GM04503 (cell line): ENCODE data around the gene SFXN5.
"Not testable (repeated sequence)": the region's sequence is repeated elsewhere in the genome, so short reads cannot be mapped to it uniquely, and the experiment has no call there.

Experiments
- DNase-seq: peaks from one replicate; pipeline ENCODE4 v3.0.0-alpha.2; 2012; ENCODE audit warnings: low read depth

SFXN5 gene

DNA sequence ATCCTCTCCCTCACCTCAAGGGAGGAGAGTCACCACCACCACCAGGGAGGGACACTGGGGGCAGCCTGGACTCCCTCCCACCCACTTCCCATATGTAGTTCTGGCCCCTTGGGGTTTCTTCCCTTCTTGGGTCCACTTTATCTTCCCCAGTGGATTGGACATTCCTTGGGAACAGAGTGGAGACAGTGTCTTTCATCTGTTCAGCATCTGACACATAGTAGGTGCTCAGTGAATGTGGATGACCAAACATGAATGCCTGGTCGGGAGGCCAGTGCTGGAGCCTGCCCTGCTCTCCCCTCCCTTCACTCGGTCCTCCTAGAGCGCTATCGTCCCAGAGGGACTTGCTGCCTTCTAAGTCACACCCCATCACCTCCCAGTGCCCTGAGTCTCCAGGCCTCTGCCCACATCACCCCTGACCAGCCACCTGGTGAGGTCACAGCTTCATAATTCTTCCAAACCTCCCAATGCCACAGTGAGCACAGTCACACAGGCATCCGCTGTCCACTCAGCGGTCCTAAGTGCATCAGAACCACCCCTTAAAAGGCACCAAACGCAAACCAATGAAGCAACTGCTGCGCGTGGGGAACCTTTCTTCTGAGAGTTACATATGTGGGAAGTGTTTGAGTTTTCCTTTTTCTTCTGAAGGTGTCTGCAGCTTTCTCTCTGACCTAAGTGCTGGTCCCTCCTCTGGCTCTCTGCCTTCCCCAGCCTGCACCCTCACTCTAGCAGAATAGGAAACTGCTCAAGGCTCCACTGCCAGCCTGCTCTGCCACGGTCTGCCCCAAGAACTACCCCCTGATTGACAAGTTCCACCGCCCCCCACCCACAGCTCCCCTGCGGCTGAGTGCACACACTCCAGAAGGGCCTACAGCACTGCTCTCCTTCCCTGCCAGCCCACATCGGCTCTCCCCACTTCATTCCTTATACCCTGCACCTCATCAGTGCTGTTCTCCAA, 7.2 kb upstream of the SFXN5 start:
- no peak for DNase-seq

DNA sequence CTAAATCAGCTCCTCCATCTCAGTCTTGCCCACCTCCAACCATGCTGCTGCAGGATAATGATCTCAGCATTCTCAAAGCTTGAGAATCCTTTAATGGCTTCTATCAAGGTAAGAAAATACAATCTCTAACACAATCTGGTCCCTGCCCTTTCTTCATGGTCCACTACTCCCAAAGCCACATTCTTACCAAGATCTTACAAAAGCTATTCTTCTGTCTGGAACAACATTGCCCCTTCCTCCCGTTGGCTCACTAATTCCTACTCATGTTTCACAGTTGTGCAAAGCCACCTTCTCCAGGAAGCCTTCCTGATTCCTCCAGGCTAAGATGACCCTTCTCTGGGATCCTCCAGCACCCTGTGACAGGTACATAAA, 5.9 kb upstream of the SFXN5 start:
- DNase-seq = no peak

DNA sequence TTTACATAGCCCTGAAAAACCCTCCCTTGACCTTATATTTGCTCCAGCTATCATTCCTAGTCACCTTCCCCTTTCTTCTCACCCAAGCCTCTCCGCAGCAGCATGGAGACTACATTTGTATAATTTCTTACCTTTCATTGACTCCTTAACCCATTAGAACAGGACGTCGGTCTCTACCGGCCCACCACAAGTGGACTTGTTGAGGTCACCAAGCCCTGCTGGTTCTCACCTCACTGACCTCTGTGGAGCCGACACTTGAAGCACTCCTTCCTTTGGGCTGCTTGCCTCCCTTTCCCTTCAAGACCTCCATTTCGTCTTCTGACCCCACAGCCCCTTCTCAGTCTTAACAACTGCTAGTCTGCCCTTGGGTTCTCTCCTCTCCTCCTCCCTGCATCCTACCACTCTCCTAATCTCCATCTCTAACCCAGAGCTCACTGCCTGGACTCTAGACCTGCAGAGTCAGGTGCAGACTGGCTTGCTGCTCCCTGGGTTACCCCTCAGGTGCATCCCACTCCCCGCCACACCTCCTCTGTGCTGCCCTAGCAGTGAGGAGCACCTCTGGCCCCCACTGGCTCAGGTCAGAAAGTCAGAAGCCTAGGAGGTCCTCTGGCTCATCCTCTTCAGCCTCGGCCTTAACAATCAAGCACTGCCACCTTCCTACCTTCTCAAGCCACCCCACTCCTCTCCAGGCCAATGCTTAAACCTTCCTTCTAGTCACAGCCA, 5.3 kb upstream of the SFXN5 start:
- no peak for DNase-seq

DNA sequence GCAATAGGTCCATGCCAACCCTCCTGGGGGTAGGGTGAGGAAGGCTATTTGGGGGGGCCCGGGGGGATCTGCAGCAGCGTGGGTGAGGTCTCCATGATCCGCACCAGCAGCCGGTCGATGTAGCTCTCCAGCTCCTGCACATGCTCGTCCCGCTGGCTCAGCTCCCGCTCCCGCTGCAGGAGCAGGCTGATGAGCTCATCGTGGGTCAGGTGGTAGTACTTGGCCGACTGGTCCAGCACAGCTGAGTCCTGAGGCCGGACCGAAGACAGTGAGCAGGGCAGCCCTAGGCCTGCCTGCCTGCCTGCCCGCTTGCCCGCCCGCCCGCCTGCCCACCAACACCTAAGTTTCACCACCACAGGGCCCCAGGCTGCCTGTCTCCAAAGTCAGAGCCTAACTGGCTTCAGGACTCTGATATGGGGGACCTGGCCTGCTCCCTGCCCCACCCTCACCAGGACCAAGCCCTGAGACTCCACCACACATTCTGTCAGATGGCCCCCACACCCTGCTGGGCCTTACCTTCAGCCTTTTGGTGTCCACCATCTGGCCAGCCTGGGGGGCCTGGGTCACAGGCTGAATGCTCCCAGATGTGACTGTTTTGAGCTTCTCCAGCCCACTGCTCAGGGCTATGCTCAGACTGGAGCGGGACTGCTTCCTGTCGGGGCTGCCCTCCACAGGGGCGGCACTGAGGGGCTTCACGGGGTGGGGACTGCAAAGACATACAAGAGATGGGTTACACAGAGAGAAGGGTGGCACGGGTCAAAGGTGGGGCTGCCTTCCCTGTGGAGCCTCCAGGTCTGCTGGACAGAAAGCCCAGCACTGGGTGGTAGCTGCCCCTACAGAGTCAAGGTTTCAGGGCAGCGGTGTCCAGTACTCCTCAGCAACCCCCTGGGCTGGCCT, 4.2 kb upstream of the SFXN5 start:
- no peak for DNase-seq

DNA sequence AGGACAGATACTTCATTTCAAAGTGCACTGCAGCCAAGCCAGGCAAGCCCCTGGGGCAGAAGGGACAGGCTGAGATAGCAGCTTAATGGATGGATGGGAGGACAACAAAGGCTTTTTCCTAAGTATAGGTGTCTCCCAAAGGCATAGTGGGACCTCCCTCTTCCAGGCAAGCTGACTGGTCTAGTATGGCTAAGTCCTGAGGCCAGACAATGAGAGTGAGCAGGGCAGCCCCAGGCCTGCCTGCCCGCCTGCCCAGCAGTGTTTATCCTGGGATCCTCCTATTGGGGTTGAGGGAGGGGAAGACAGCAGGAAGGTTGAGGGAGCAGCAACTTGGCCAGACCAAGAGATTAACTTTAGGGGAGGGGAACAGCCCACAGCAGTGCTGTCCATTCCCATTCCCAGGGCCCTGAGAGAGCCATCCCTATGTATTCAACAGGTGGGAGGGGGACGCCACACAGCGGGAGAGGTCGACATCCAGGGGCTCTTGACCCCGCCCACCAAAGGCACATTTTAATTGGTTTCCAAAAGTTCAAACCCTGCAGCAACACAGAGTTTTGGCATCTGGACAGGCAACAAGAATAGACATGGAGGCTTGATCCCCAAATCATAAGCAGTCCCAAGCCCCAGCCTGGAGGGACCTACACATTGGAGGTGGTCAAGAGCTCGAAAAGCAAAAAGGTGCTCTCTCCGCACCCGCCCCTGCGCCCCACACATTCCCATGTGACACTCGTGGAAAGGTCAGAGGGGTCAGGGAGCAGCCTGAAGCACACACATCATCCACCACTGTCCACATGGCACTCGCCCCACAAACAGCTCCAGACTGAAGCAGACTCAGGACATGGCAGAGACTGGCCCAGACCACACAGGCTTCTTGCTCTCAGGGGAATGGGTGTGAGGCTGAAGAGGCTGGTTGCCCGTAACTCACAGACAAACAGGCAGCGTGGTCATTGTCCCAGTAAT, 2.9 kb upstream of the SFXN5 start:
- DNase-seq = no peak

DNA sequence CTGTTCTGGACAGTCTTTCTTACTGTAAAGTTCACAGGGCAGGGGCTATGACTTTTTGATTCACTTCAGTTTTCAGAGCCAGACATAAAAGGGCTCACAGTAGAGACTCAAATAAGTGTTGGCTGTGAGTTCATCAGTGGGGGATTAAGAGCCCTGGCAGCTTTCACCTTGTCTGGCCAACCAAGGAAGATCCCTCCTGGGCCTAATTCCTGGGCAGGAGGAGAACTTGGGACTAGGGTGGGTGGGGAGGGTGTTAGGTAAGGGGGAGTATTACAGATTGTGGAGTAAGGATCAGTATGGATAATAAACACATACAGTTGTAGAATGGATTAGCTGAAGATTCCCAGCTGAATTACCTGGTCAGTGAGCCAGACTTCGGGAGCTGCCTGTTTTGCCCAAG, 904 bp upstream of the SFXN5 start:
- DNase-seq = no peak

DNA sequence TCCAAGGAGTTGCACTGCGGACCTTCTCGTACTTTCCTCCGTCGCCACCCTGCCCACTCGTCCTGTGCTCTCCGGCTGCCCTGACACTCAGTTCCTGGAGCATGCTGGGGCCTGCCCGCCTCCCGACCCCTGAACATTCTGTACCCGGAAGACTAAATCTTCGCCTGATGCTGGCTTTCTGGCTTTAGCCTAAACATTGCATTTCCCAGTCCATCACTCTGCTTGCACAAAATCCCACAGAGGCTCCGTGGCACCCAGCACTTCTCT, 550 bp upstream of the SFXN5 start:
- DNase-seq = no peak

DNA sequence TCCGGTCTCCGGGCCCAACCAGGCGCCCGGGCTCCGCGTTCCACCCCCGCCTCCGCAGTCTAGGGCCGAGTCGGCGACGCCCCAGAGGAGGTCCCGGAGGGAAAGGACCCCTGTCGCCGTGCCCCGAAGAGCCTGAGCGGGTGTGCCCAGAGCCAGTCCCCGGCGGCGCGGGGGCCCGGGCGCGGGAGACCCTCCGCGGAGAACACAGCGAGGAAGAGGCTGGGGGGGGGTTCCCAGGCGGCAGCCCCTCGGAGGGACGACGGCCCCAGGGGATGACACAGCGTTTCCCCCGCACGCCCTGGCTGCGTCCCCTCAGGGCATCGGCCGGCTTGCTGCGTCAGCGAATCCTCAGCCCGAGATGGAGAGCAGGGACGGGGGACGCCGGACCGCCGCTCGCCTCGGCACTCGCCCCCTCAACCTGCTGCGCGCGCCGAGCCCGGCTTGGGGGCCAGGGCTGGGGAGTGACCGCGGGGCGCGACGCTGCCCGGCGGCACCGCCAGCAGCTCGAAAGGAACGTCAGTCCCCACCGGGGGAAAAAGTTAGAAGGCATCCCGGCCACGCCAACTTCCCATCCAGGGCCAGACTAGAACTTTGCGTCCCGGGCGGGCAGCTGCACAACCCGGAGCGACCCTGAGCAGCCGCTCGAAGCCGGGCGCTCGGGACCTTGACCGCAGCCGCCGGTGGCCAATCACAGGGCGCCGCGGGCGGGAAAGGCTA, 711 bp downstream of the SFXN5 start:
- no peak for DNase-seq

DNA sequence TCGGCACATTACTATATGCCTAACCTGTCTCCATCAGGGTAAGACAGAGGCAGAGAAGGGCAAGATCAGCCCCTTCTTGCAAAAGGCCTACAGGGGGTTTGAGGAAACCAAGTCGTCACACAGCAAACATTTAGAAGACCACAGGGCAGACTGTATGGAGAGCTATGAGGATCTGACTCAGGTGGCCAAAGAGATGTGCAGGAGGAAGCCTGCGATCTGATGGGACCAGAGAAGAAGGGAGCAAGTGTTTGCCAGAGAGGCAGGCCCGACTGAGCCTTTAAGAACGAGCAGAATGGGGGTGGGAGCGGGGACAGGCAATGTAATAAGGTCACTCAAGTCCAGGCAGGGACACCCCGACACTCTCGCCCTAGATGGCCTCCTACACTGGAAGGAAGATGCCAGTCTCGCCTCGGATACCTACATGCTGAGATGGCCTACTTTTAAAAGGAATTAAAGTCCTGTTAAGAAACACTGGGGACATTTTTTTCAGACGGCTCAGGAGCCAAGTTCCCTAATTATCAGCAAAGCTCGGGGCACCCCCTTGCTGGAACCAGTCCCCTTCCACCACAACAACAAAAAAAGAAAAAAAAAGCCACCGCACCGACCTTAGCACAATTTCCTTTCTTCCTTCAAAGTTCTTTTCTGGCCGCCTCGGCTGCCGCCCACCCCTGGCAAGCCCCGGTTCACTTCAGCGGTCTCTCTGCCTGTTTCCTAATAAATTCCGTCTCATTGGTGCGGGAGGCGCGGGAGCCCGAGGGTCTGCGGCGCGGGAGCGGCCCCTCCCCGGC, 1.5 kb downstream of the SFXN5 start:
- DNase-seq = no peak

DNA sequence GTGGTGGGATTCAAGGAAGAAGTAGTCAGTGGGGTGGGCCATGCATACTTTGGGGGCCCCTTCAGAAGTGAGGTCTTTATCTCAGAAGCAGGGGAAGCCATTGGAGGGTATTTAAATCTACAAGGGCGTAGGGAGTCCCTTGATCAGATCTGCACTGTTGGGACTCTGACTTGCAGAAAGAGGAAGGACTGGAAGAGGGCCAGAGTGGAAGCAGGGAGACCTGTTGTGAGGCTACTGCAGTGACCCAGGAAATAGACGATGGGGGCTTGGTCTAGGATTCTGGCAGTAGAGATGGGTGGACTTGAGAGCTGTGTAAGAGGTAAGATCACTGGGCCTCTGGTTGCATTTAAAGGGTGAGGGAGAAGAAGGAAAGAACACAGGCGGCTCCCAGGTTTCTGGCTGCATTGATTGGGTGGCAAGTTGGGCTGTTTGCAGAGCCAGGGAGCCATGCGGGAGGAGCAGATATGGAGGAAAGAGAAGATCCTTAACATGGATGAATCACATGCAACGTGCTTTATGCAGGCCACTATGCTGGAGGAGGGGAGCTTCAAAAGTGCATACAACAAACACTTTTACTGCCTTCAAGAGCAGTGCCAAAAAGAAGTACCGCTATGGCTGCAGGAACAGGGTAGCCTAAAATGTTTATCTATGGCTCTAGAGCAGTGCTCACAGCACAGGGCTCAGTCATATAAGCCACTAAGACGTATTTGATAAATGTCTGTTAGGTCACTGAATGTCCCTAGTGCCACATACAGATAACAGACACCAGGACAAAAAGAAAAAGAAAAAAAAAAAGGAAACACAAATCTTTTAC, 2.3 kb downstream of the SFXN5 start:
- DNase-seq = no peak

DNA sequence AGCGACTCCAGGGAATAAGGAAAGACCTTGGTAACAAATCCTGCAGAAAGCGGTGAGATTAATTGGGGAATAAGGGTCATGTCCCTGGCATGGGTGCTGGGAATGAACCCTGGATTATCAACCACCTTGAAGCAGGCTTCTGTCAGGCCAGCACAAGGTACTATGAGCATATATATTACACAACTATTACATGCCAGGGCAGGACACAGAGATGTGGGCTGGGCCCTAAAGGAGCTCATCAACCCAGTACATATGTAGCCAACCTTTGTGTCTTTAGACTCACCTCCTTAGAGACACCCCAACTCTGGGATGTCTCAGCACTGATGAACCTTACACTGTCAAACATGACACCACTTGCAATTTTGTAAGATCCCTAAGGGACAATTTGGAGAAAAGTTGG, 3.4 kb downstream of the SFXN5 start:
- no peak for DNase-seq

DNA sequence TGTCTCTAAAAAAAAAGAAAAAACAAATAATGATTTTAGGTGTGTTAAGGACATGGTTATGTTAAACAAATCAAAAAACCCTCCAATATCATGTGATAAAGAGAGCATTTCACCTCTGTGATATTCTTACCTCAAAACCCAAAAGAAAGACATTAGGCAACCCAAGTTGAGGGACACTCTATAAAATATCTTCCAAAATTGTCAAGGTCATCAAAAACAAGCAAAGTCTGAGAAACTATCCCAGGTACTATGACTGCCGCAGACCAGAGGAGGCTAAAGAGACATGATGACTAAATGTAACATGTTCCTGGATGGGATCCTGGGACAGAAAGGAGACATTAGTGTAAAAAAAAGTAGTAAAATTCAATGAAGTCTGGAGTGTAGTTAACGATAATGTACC, 4.5 kb downstream of the SFXN5 start:
- no peak for DNase-seq

DNA sequence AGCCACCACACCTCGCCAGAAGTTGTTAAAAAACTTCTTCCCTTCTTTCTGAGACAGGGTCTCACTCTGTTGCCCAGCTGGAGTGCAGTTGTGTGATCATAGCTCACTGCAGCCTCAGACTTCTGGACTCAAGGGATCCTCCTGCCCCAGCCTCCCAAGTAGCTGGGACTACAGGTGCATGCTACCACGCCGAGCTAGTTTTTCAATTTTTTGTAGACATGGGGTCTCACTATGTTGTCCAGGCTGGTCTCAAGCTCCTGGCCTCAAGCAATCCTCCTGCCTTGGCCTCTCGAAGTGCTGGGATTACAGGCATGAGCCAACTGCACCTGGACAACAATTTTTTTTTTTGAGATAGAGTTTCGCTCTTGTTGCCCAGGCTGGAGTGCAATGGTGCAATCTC, 6.4 kb downstream of the SFXN5 start:
- not testable (repeated sequence) for DNase-seq

DNA sequence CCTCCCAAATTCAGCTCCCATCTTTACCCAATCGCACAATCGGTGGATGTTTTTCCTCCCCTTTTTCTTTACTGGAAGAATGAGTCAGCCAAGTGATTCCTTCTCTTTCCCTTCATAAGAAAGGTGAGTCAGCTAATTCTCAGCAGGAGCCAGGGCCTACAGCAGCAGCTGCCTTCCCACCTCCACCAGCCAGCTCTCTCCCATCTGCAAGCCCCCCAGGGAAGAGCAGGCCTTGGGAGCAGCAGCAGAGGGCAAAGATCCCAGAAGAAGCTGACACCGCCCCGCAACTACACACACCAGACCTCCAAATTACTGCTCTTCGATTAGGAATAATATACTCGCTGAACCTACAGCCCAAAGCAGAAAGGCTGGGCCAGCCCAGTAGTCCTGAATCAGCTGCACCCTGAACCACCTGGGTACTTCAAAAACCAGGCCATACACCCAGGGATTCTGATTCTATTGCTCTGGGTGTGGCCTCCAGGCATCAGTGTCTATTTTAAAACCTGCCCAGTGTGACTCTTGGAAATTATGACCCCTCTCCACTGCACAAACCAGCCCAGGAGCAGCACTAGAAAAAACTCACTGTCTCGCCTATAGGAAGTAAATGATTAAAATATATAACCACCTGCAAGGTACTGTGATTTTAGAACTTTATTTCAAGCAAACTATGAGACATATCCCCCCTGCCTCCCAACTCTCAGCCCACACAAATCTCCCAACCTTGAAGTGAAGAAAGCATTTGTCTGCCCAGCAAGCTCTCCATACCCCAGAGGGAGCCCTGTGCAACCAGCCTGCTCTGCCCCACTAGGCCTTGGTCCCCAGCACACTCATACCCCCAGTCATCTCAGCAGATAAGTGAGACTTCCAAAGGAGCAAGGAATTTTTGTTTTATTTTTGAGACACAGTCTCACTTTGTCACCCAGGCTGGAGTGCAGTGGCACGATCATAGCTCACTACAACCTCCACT, 7.3 kb downstream of the SFXN5 start:
- peak; percentile 51 for DNase-seq

DNA sequence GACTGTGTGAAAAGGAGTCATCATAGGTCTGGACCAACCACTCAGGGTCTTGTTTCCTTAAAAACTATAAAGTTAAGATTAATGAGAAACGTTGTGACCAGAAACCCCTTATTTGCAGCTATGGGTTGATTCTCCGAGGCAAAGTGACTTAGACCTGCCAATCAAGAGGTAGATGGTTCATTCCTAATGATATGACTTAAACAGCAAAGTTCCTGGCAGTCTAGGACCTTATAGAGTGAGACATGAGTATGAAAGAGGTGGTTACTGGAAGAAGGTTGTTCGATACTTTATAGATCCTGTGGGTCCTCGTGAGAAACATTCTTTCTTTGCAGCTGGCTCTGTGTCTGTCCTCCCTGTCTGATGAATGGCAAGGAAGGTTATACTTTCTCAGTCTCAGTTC, 8.0 kb downstream of the SFXN5 start:
- DNase-seq = no peak

DNA sequence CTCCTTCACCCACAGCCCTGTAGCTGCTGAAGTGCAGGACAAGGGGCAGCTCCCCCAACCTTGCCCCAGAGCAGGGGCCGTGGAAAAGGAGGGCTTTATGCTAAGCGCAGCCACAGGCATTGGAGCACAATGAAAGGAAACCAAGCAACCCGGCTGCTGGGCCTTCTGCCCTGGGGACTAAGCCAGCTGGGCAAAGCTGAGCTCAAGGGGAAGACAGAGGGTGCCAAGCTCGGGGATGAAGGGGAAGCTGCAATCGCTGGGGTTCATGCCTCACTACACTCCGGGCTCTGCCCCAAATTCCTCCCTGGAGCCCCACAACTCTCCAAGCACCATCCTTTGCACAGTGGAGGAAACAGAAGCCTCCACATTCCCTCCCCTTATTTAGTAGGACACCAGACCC, 12.4 kb downstream of the SFXN5 start:
- no peak for DNase-seq

DNA sequence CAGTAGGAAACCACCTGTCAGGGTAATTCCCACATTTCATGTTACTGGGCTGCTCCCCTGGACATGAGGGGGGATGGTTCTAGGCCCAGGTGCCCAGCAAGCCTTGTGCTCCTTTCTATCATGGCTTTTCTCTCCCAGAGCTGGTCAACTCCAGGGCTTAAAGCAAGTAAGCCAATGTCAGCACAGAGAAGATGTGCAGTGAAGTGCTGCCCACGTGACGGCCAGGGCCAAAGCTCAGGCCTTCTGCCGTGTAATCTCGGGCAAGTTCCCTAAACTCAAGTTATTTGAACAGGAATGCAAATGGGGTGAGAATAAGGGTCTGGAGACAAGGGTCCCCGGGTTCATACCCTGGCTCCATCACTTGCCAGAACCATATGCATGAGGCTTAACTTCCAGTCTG, 16.5 kb downstream of the SFXN5 start:
- no peak for DNase-seq
